Measurements from ENCODE around the gene GPR18. TPM values are rescaled to one million over a fixed set of nuclear protein-coding genes. Genes with fewer than 3 reads are reported as not detected.

GPR18 gene
- total and polyA plus RNA-seq, 2 experiments from 2014 or later, result 1.2 TPM; not detected in 1

DNA sequence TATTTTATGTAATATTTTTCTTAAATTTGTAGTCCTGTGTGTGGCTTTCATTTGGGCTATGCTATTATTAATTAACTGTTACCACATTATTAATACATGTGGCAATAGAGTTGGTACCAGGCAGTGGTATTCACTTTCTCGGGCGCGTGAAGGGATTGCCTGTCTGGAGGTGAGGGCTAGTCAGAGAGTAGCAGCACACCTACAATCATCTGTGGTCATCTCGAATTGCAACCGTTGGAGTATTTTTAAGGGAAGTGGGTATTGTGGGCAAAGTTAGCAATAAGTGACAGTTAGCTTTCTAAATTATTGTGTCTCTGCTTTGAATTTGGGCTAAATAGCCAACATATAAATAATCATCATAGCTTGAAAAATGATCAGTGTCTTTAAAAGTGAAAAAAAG, 20.0 kb upstream of the GPR18 start:
- Histone ChIP-seq H3K4me1 (ENCODE audit: low read depth) (peaks cover 3% of the 10 kb centered on the region), H3K36me3 (no peaks in the 10 kb centered on the region), H3K27ac (no peak overlapping the region), H3K9me3 (ENCODE audit: low read depth) (no peaks in the 10 kb centered on the region), H3K4me3 (no peak overlapping the region), H3K27me3 (no peaks in the 10 kb centered on the region)
- DNase-seq (ENCODE audit: low read depth in 1 of 2, low spot score in 1 of 2), result no peak
- TF ChIP-seq, protein P1, sequence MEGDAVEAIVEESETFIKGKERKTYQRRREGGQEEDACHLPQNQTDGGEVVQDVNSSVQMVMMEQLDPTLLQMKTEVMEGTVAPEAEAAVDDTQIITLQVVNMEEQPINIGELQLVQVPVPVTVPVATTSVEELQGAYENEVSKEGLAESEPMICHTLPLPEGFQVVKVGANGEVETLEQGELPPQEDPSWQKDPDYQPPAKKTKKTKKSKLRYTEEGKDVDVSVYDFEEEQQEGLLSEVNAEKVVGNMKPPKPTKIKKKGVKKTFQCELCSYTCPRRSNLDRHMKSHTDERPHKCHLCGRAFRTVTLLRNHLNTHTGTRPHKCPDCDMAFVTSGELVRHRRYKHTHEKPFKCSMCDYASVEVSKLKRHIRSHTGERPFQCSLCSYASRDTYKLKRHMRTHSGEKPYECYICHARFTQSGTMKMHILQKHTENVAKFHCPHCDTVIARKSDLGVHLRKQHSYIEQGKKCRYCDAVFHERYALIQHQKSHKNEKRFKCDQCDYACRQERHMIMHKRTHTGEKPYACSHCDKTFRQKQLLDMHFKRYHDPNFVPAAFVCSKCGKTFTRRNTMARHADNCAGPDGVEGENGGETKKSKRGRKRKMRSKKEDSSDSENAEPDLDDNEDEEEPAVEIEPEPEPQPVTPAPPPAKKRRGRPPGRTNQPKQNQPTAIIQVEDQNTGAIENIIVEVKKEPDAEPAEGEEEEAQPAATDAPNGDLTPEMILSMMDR (IDR thresholded peaks at IDR 0.05; ENCODE audit: low read depth, low read length), result no peak

DNA sequence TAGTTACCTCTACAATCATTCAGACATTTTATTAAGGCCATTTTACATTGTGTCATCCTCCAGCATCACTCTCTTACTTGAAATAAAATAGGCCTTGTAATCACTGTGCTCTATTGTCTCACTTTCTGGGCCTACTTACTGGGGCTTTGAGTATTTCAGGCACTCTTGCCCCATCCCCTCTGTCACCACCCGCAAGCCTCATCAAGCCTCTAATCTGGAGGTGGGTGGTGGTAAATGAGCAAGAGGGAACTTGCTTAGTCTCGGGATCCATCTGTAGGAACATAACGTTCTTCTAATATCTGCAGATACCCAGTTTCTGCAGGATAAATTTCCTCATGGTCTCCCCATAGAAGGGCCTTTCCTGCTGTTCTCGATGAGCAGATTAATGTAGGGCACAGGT, 19.4 kb upstream of the GPR18 start:
- no peak for DNase-seq (ENCODE audit: low read depth in 1 of 2, low spot score in 1 of 2)
- Histone ChIP-seq H3K36me3 (no peaks in the 10 kb centered on the region), H3K9me3 (ENCODE audit: low read depth) (no peaks in the 10 kb centered on the region), H3K27ac (no peak overlapping the region), H3K27me3 (no peaks in the 10 kb centered on the region), H3K4me3 (no peak overlapping the region), H3K4me1 (ENCODE audit: low read depth) (peaks cover 6% of the 10 kb centered on the region)
- TF ChIP-seq, protein P1 (IDR thresholded peaks at IDR 0.05; ENCODE audit: low read depth, low read length), result no peak

DNA sequence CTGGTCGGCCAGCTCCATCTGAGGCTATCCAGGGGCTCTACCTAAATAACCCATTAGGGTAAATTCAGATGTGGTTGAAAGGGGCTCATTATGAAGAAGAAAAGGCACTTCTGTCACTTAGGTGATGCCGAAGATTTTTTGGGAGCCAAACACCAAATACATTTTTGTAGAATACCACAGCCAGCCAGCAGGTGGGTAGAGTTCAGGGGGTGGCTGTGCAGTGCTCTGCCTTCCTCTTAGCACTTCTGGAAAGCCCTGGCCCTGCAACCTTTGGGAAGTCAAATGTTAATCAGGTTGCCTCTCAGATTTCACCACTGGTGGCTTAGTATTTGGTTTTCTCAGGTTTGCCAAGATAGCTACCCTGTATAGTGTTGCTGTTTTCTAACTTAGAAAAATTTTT, 18.5 kb upstream of the GPR18 start:
- TF ChIP-seq, protein P1 (IDR thresholded peaks at IDR 0.05; ENCODE audit: low read depth, low read length), result no peak
- no peaks in the 10 kb centered on the region for H3K36me3 ChIP-seq
- no peak overlapping the region for H3K4me3 ChIP-seq
- H3K27me3 ChIP-seq, result no peaks in the 10 kb centered on the region
- H3K4me1 ChIP-seq (ENCODE audit: low read depth), result peaks cover 6% of the 10 kb centered on the region
- no peak for DNase-seq (ENCODE audit: low read depth in 1 of 2, low spot score in 1 of 2)
- H3K27ac ChIP-seq, result no peak overlapping the region
- no peaks in the 10 kb centered on the region for H3K9me3 ChIP-seq (ENCODE audit: low read depth)

DNA sequence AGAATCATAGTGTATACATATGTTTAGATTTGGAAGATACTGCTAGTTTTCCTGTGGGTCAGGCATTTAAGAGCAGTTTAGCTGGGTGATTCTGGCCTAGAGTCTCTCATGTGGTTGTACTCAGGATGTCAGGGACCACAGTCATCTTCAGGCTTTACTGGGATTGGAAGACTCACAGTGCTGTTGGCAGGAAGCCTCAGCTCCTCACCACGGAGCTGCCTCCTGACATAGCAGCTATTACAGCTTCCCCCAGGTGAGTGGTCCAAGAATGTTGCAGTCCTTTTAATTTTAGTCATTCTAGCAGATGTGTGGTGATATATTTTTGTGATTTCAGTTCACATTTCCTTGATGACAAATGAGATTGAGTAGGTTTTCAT, 16.9 kb upstream of the GPR18 start:
- H3K4me1 ChIP-seq (ENCODE audit: low read depth), result peaks cover 6% of the 10 kb centered on the region

DNA sequence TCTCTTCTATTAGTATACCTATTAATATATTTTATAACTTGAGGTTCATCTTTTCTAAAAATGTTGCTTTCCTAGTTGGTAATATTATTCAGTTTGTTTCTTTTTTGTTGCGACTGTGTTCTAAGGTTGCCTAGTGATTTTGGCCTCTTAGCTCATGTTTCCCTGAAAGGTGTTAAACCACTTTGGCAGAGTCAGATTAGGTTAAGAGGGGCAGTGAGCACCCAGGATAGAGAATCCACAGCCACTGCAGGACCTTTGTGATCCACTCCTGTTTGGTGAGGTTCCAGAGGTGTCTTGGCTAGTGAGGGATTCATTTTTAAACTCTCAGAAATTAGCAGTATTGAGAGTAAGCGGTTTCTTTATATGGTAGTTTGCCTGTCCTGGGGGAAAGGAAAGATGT, 14.9 kb upstream of the GPR18 start:
- TF ChIP-seq, protein P1 (IDR thresholded peaks at IDR 0.05; ENCODE audit: low read depth, low read length), result no peak
- Histone ChIP-seq H3K27me3 (no peaks in the 10 kb centered on the region), H3K4me1 (ENCODE audit: low read depth) (peaks cover 6% of the 10 kb centered on the region), H3K36me3 (no peaks in the 10 kb centered on the region), H3K27ac (no peak overlapping the region), H3K9me3 (ENCODE audit: low read depth) (no peaks in the 10 kb centered on the region), H3K4me3 (no peak overlapping the region)
- DNase-seq (ENCODE audit: low read depth in 1 of 2, low spot score in 1 of 2), result peak in 1 of 2 donors; percentile 23

More for the DNA sequence above, 16.9 kb upstream of the GPR18 start:
- no peaks in the 10 kb centered on the region for H3K9me3 ChIP-seq (ENCODE audit: low read depth)
- no peaks in the 10 kb centered on the region for H3K27me3 ChIP-seq
- H3K4me3 ChIP-seq, result no peak overlapping the region
- TF ChIP-seq, protein P1 (IDR thresholded peaks at IDR 0.05; ENCODE audit: low read depth, low read length), result no peak
- no peaks in the 10 kb centered on the region for H3K36me3 ChIP-seq
- no peak overlapping the region for H3K27ac ChIP-seq
- peak in 1 of 2 donors; percentile 50 for DNase-seq (ENCODE audit: low read depth in 1 of 2, low spot score in 1 of 2)

DNA sequence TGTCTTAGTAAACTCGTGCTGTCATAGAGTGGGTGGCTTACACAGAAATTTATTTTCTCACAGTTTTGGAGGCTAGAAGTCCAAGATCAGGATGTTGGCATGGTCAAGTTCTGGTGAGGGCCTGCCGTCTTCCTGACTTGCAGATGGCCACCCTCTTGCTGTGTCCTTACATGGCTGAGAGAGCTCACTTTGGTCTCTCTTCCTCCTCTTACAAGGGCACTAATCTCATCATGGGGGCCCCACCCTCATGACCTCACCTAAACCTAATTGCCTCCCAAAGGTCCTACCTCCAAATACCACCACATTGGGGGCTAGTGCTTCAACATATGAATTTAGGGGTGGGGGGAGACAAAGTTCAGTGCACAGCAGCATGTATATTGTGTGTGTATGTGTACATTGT, 14.3 kb upstream of the GPR18 start:
- DNase-seq (ENCODE audit: low read depth in 1 of 2, low spot score in 1 of 2), result no peak
- TF ChIP-seq, protein P1 (IDR thresholded peaks at IDR 0.05; ENCODE audit: low read depth, low read length), result no peak
- Histone ChIP-seq H3K36me3 (no peaks in the 10 kb centered on the region), H3K27ac (no peak overlapping the region), H3K4me3 (no peak overlapping the region), H3K9me3 (ENCODE audit: low read depth) (no peaks in the 10 kb centered on the region), H3K4me1 (ENCODE audit: low read depth) (peaks cover 6% of the 10 kb centered on the region), H3K27me3 (no peaks in the 10 kb centered on the region)

Measured in cardiac muscle cell (in vitro differentiated cells and primary cell).